Hematopoietic multipotent progenitor cell treated with erythropoietin and hydrocortisone succinate and interleukin-3 and kit ligand, for 17 days (in vitro differentiated cells): ENCODE results near the gene RCOR1.
"Not testable (repeated sequence)": the region's sequence is repeated elsewhere in the genome, so short reads cannot be mapped to it uniquely, and the experiment has no call there.

Source experiments
- DNase-seq: peaks from one replicate; pipeline ENCODE4 v3.0.0-alpha.2; 2015; ENCODE audit warnings: low spot score

The RCOR1 gene

DNA sequence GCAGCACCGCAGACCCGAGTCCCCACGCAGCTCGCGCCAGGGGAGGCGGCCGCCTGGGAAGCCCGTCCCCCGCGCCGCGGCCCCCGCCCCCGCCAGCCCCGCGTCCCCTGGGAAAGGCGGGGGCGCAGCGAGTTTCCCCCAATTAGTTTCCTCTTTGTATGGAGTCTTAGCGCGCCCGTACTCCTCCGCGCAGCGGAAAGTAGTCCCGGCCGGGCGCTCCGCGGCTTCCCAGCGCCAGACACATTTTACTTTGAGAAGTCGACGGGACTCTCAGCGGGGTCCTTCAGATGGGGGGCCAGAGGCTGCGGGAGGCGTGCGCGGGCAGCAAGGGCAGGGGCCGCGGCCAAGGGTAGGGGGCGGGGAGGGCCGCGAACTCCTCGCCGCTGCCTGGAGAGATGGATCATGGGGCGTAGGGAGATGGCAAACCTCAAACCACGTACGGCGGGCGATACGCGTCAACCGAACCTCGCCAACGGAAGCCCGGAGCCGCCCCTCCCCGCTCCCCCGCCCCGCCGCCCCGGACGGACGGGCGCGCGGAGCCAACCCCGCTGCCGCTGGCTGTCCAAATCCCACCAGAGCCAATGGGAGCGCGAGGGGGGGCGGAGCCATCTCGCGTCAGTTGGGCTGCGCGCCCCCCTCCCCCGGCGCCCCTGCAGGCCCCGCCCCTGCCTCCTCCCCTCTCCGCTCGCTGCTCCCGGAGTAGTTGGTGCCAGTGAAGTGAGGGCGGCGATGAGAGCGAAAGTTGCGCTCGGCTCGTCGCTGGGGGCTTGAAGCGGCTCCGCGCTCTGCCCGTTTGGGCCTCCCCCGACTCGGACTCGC, at the start of gene RCOR1:
RCOR1 (plus strand) TSS at position 706 of the 819 bp plus-strand sequence. CDS start 238 bp downstream, outside the sequence.
- peak; percentile 96 for DNase-seq

DNA sequence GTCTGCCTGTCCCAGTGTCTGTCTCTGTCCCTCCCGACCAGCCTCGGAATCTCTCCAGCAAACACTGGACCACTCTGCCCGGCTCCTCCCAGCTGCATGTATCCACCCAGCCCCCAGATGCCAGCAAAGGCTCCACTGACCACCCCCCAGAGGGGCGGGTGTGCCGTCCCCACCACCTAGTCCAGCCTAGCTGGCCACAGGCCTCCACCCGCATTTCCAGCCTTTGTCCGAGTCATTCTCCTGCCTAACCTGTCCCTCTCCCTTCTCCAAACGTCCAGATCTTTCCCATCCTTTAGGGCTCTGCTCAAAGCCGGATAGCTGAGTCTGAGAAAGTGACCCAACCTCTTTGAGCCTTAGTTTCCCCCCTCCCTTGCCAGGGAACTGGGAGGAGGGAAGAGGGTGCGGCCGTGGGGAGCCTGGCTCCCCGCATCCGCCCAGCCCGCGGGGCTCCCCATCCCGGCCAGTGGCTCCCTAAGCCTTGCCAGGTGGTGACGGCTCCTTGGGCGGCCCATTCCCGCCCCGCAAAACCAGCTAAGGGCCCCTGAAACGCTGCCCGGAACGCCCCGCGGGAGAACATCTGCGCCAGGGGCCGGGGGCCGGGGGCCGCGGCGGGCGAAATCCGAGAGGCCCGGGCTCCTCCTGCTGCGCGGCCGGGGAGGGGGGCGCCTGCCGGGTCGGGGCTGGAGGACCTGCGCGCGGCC, 48.3 kb upstream of the RCOR1 start:
- DNase-seq: no peak

DNA sequence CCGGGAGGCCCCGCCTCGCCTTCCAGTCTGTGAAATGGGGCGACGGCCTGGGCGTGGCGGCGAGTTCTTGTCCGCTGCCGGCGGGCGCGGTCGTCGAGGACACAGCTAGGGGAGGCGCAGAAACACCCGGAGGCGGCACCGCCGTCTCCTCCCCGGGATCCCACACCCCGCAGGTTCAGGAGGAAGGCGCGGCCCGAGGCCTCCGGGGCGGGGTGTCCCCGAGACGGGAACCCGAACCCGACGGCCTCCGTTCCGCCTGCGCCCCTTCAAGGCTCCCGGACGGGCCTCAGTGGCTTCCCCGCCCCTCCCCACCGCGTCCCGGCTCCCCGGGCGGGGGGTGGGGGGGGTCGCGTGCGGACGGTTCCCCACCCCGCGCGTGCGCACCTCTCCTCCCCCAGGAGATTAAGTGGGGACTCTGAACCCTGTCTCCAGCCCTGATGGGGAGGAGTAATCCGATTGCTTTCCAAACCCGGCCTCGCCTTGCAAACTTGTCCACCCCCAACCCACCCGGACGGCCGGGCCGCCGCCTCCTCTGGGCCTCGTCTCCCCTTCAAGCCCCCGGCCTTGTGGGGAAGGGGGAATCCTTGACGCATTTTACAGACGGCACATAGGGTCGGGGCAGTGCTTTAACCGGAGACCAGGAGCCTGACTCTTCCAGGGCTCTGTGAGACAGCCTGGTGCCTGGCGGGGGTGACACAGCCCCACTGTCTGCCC, 47.5 kb upstream of the RCOR1 start:
- peak; percentile 53 for DNase-seq

DNA sequence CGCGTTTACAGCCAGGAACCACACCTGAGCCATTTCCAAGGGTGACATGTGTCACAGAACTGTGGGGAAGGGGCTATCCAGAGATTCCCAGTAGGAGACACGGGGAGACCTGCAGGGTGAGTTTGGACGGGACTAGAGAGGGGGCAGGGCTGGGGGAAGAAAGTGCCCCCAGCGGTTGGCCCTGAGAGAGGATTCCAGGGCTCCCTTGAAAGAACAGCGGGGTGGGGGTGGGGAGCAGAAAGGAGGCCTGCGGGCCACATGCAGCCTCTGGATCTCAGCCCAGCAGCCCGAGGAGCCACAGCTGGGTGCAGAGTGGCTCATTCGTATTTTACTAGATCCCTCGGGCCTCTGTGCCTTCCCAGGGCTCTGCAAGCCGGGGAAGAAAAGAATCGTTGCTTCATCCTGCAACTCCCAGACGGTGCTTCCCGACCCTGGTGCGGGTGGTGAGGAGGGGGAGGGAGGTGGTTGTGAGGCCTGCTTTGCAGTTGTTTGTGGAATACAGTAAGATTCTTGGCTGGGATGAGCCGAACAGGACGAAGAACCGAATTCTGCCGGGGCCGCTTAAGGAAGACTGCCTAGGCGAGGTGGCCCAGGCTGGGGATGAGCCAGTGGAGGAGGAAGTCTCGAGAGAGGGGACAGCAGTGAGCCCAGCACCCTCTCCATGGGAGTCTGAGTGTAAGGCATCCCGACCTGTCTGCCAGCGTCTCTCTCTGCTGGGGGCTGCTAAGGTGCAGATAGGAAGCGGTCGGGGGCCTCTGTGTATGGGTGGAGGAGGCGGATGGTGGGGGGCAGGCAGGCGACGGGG, 46.8 kb upstream of the RCOR1 start:
- no peak for DNase-seq

DNA sequence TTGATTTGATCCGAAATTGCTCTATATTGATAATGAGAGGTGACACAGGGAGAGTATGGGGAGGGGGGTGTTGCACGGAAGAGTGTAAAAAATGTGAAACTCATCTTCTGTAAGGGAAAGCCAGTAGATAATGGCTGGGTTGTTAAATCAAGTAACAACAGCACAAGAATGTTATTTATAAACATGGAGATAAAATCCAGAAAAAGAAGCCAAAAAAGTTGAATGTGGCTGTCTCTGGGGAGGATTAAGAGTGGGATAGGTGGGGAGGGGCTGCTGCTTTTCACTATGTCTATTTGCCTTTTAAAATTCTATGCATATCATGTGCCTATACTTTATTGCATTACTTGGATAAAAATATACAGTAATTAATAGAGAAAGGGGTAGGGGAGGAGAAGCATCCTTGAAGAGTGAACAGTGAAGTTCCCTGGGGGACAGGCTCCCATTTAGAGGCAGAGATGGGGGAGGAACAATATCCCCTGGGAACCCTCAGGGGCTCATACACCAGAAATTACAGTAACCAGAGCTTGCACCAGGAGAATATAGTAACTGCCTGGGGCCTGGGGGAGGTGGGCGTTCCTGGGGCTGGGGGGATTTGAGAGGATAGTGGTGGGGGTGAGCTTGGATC, 43.7 kb upstream of the RCOR1 start:
- DNase-seq: no peak

DNA sequence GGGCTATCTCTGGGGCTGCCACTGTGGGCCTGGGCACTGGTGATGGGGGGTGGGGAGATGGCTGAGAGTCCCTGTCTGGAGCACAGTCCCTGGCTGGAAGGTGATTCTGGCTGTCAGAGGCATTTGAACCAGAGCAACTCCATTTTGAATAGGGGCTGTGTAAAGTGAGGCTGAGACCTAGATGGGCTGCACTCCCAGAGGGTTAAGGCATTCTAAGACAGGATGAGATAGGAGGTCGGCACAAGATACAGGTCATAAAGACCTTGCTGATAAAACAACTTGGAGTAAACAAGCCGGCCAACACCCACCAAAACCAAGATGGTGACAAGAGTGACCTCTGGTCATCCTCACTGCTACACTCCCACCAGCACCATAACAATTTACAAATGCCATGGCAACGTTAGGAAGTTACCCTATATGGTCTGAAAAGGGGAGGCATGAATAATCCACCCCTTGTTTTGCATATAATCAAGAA, 41.5 kb upstream of the RCOR1 start:
- DNase-seq: not testable (repeated sequence)

DNA sequence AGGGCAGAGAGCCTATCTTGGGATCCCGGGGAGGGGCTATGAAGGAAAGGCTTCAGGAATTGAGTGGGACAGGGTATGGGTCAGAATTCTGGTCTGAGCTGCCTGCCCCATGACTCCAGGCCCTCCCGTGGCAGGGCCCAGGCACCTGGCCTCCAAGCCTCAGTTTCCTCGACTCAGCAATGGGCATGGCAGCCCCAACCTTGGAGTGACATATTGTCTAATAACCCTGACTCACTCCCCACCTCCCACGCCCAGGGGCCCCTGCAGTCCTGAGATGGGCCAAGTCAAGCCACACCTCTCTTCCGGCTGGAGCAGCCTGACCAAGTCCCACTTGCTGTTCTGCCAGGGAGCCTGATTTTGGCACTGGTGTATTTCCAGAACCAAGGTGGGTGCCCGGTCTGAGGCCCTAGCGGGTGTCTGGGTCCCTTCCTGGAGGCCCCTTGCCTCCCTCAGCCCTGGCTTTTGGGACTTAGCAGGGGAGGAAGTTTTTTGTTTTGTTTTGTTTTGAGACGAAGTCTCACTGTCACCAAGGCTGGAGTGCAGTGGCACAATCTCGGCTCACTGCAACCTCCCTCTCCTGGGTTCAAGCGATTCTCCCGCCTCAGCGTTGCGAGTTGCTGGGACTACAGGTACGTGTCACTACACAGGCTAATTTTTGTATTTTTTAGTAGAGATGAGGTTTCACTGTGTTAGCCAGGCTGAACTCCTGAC, 40.3 kb upstream of the RCOR1 start:
- DNase-seq: peak; percentile 72

DNA sequence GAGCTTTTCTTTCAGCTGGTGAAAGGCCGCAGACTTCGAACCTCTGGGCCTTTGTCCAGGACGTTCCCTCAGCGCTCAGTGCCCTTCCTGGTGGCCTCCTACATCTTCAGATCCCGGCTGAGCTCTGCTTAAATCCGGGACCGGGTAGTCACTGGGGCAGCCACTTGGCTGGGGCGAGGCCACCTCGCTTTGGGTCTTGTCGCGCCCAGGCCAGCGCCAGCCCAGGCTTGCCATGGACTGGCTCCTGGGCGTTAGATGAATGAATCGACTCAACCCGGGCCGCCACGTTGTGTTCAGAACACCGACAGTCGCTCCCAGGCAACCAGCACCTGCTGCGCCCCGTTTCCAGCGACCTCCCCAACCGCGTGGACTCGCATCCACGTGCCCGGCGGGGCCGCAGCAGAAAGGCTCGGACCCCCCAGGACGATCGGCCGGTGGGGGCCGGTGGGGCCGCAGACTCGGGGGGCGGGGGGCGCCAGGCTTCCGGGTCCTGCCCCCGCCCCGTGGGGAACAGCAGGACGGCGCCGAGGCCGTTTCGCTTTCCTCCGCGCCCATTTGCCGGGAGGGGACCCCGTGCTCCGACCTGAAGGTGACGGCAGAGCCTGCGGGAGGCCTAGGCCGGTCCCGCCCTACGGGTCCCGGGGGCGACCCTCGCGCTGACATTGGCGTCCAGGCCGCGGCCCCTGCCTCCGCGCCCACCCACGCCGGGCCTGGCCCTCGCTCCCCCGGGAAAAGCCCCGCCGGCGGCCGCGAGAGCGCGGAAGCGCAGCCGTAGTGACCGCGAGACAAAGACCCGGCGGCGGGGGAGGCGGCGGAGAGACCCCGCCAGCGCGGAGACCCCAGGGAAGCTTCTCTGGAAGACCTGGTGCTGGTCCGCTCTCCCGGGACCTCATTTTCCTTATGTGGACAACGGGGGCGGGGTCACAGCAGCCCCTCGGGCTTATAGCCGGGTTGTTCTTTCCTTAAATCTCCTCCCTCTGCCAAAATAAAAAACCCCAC, 37.3 kb upstream of the RCOR1 start:
- peak; percentile 15 for DNase-seq

DNA sequence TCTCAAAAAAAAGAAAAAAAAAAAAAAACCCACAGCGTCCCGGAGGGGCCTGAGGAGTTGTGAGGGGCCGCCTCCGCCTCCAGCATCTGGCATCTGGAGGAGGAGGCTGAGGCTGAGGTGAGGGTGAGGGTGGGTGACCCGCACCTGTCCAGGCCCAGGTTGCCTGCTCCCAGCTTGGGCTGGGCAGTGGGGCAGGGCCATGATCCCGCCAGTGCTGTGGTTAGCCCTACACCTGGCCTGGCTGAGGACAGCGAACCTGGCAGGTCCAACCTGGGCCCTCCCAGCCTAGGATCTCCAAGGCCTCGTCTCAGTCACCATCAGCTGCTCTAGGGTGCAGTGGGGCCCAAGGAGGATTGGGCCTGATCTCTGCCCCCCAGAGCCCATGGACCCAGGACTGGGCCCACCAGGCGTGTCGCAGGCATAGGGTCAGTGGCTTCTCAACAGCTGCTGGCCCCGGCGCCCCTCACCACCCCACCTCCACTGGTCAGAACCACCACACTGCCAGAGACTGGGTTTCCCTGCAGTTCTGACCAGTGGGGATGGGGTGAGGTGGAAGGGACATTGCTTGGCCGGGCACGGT, 36.3 kb upstream of the RCOR1 start:
- no peak for DNase-seq

DNA sequence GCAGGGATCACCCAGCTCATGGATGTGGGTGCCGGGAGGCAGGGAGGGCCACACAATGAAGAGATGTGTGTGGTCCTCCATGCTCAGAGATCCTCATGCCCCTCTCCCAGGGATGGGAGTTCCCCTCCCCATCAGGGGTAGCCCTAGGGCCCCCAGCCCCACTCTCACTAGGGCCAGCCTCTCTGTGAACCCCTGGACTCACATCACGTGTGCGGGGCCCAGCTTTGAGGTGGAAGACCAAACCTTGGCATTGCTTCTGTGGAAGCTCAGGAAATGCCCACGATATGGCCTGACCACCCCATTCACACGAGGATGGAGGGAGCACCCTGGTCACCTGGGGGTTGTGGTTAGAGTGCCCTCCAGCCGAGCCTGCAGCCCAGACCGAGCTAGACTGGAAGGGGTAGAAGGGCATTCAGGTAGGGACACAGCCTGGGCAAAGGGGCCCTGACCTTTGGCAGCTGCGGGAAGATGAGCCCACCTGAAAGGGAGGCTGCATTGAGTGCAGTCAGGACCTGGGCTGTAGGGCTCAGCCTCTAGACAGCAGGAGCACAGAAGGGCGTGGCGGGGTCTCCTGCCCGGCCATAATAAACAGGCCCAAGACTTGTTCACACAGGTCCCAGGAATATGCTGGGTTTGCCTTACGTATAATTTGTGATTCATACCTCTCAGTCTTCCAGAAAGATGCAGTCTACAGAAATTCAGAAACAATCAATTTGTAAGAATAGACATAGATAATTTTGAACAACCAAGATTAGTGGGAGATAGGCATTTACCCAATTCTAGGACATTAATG, 34.8 kb upstream of the RCOR1 start:
- no peak for DNase-seq

DNA sequence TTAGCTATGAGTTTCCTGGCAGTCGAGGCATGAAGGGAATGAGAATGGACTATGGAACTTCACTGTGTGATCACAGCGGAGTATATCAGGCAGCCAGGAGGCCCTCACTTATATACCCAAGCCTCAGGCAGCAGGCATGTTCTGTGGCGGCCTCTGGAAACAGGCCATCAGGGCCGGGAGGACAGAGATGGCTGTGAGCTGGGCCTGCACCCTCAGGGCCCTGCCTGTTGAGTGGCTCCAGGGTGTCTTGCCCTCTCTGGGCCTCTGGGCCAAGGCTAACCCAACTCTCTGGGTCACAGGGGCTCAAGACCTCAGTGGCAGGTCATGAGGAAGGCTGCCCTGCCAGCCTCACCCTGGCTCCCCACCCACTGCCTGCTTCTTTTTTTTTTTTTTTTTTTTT, 33.9 kb upstream of the RCOR1 start:
- DNase-seq: no peak

DNA sequence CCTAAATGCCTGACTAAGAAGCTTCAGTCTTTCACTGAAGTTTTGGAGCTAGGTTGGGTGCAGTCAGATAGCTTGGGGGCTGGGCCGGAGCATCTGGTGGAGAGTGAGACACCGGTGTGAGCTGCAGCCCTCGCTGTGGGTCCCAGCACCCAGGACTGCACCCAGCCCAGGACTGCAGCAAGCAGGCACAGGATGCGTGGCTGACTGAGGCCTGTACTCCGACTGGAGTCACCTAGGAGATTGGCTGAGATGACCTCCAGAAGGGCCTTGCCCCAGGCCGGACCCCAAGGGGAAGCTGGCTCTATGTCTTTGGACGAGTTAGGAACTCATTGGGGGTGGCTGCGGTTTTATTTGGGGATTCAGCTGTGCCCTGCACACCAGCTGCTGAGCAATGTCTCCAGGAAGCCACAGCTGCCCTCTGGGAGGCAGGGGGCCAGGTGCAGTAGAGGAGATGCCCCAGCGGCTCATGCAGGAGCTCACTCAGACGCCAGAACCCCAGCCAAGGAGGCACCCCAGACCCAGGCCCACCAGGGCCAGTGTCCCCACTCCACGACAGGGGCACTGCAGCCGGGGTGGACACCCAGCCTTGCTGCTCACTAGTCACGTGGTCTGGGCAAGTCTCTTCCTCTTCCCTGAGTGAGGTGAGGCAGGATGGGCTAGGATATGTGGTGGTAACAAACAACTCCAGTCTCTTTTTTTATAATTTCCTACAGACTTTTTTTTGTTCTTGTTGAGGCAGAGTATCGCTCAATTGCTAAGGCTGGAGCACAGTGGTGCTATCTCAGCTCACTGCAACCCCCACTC, 31.8 kb upstream of the RCOR1 start:
- DNase-seq: no peak

DNA sequence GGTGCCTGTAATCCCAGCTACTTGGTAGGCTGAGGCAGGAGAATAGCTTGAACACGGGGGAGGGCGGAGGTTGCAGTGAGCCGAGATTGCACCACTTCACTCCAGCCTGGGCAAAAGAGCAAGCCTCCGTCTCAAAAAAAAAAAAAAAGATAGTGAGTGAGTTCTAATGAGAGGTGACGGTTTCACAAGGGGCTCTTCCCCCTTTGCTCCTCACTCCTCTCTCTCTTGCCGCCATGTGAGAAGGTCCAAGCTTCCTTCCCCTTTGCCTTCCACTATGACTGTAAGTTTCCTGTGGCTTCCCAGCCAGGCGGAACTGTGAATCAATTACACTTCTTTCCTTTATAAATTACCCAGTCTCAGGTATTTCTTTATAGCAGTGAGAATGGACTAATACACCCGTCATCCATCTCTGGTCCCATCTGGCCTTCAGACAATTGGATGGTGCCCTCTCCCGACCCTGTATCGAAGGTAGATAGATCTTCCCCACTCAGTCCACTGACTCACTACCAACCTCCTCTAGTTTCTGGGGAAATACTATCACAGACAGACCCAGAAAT, 27.0 kb upstream of the RCOR1 start:
- no peak for DNase-seq

DNA sequence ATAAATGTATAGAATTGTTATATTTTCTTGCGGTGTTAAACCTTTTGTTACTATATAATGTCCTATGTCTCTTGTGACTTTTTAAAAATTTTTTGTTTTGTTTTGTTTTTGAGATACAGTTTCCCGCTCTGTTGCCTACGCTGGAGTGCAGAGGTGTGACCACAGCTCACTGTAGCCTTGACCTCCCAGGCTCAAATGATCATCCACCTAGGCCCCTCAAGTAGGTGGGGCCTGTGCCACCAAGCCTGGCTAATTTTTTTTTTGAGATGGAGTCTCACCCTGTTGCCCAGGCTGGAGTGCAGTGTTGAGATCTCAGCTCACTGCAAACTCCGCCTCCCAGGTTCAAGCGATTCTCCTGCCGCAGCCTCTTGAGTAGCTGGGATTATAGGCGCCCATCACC, 26.5 kb upstream of the RCOR1 start:
- no peak for DNase-seq

DNA sequence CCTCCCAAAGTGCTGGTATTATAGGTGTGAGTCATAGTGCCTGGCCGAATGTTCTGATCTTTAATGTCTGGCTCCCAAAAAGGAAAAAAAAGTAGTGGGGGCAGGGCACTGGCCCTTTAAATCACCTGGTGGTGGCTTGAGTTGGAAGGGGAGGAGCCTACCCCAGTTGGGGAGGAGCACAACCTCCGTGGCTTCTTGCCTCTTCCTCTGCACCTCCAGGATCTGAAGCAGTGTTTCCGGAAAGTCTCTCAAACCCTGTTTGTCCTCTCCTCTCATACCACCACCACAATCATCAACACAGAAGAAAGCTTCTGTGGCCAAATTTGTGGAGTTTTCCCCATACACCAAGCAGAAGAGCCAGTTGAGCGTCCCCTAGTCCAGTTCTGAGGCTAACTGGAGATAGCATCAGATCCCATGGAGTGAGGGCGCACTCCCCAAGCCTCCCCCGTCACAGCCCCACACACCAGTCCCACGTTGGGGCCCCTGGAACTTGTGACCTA, 24.3 kb upstream of the RCOR1 start:
- no peak for DNase-seq

DNA sequence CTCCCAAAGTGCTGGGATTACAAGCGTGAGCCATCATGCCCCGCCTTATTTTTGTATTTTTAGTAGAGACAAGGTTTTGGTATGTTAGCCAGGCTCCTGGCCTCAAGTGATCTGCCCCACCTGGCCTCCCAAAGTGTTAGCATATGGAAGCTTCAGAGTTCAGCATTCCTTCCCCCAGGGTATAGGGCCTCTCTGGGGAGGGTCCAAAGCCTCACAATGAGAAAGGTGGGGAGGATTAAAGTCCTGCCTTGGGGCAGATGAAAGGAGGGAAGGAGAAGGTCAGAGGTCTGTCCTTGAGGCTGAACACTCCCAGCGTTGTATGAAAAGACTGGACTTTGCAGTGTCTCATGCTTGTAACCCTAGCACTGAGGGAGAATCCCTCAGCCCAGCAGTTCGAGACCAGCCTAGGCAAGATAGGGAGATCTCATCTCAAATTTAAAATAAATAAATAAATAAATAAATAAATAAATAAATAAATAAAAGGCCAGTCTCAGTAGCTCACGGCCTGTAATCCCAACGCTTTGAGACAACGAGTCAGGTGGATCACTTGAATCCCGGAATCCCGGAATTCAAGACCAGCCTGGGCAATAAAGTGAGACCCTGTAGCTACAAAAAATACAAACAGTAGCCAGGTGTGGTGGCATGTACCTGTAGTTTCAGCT, 22.0 kb upstream of the RCOR1 start:
- no peak for DNase-seq
